GM18526 (cell line): ENCODE data around the gene SLC2A1.

Source experiments
- POLR2A ChIP-seq: IDR thresholded peaks from 3 replicates; pipeline ENCODE4 v1.6.1; 2011; ENCODE audit not compliant: insufficient read length; ENCODE audit errors: extremely low read depth

The SLC2A1 gene

DNA sequence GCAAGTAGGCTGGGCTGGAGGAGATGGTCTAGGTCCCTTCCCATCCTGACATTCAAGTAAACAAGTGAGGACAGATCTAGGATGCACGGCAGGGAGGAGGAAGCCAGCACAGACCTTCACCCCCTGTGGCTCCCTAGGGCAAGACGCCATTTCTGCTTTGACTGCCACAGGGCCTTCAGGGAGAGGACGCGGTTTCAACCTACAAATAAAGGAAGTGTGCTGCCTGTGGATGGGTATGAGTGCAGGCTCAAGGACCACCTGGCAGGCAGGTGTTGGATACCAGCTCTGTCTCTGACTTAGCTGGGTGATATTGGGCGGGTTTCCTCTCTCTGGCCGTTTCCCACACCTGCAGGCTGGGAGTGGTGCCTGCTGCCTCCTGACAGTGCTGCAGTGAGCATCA, 16.2 kb downstream of the SLC2A1 start:
- no peak for TF ChIP-seq POLR2A

DNA sequence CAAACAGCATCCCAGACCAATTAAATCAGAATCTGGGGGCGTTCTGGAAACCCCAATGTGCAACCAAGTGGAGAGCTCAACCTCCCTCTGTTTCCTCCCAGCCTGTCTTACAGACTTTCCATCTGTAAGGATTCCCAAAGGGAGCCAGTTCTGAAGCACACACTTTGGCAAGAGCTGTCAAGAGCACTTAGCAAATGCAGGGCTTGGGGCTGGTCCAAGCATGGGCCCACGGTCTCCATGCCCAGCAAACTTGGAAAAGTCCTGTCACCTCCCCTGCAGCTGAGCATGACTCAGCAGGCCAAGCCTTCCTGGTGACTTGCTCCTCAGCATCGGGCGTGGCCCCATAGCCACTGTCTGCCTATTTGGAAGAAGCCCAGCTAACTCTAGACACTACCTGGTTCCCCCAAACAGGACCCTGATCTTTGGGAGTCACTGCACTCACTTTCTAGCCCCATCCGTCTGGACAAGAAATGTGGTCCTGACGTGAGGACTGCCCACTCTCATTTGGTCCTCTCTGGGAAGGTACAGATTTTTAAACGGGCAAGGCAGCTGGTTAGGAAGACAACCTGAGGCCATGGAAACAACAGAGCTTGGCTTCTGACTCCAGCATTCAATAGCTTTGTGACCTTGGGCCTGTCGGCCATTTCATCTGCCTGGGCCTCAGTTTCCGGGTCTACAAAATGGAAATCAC, 16.9 kb downstream of the SLC2A1 start:
- no peak for TF ChIP-seq POLR2A

DNA sequence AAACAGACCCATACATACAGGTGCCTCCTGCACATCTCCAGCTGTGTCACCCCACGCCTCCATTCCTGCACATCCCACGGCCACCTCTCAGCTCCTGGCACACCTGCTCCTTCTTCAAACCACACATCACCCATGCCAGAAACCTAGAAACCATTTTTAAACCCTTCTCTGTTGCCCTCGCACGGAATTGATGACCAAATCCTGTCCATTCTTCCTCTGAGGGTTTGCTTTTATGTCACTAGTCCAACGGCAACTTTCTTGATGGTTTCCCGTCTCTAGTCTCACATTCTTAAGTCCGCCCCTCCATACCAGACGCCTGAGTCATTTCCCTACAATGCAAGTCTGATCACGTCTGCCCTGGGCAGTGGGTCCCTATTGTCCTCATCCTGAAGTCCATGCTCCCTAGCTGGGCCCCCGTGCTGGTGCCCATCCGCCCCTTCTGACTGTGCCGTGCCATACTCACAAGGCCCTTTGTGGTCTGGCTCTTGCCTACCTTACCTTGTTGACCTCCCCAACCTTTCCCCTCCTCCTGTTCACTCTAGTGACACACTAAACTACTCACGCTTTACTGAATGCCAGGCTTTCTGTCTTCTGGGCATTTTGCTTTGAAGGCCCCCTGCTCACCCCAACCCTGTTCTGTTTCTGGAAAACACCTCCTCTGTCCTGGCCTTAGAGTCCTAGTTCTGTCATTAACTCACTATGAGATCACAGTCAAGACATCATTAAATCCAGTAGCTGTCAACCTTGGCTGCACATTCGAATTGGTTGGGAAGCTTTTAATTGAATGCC, 17.6 kb downstream of the SLC2A1 start:
- TF ChIP-seq POLR2A, result no peak

DNA sequence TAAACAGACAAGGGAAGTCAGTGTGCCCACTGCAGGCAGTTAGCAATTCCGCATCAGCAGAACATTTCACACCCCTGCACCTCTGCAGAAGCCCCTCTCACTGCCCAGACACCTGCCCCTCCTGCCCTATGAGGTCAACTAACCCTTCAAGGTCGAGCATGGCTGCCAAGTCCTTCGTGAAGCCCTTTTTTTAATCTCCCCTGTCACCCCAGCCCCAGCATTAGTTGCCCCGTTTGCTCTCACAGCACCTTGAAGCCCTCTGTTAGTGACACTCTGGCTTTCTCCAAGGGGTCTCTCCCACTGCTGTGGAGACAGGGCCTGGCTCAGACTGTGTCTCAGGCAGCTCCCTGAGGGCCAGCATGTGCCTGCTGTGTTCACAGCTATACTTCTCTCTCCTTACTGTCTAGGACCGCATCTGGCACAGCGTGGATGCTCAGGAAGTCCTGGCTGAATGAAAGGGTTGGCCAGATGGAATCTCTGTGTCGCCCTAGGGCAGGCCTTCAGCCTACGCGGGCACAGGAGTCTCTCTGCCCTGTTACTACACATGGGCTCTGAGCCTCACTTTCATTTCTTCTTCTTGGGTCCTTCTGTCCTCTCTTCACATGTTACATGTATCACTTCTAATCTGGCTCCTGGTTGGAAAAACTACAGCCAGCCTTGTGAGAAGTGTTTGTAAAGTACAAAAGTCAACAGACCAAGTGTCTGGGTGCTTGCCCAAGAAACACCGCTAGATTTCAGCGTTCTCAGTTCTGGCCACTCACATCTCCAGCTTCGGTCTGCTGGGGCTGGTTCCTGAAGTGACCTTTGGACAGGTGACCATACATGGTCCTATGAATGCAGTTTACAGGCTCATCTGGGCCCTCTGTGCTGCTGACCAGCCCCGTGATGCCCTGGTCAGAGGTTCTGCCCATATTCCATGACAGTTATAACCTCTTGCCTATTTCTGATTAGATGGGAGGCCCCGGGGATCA, 19.7 kb downstream of the SLC2A1 start:
- no peak for TF ChIP-seq POLR2A

DNA sequence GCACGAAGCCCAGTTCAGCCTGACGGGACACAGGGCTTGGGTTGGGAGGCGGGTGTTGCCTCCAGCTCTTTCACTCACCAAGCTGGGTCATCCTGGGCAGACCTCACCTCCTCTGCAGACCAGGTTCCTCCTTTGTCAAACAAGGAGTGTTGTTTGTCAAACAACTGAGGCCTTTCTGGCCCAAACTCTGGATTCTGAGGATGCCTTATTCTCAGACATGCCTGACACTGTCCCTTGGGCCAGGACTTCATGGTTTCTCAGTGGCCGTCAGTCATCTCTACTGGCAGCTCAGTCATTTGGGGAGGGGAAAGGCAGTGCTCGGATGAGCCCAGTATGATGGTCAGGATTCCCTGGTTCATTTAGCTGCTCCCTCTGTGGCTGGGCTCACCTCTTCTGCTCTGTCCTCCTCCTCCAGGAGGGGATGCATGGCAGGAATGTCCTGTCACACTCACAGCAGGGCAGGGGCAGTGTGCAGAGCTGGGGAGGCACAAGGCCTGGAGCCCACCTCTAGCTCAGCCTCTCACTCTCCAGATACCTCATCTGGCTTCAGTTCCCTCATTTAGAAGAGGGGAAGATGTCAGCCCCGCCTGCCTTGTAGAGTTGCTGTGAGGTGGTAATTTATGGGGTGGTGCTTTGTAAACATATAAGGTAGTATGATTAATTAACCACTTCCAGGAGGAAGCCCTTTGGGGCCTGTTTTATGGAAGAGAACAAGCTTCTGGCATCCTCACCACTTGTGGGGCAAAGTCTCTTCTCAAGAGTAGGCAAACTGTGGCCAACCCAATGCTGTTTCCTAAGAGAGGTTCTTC, 20.6 kb downstream of the SLC2A1 start:
- TF ChIP-seq POLR2A, result no peak

DNA sequence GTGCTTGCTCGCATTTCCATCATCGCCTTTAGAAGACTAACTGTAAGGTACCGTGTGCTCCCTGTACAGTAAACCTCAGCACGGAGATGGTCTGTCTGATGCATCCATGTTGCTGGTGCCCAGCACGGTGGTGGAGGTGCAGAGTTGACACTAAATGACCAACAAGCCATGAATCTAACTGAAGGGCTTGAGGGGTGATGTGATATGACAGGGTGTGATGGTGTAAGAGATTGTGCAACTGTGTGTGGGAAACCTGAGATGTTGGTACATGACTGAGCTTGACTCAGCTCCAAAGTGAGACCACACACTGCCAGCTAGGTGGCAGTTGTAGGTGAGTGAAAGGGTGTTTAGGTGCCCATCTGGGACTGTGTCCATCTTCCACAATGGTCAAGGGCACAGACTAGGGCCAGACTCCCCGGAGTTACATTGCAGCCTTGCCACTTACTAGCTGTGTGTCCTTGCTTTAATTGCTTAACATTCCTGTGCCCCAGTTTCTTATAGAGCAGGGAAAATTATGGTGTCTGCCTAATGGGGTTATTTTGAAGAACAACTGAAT, 21.4 kb downstream of the SLC2A1 start:
- no peak for TF ChIP-seq POLR2A

DNA sequence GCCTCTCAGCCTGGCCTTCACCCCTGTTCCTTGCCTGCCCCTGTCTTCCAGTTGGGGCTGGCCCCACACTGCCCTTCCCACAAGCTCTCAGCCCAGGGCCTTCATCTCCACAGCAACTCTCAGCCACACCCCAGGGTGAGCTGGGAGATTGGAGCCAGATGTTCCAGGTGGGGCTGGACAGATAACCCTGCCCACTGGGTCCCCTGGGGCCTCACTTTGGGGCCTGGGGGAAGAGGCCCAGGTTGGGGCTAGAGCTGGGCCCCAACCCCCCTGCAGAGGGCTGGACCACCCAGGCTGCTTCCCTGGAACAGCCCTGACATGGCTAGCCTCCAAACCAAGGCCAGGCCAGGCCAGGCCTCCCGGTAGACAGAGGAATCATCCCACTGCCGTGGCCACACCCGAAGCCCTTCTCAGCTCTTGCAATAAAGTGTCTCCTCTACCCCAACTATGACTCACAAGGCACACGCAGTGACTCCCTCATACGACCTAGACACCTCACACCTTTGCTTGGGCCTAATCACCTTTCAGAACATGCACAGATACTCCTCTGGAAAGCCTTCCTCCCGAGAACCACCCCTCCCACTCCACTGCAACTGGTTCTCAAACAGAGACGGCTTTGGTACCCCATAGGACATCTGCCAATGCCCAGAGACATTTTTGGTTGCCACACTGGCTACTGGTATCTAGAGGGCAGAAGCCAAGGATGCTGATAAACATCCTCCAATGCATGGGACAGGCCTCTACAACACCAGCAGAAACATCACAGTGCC, 22.2 kb downstream of the SLC2A1 start:
- no peak for TF ChIP-seq POLR2A

DNA sequence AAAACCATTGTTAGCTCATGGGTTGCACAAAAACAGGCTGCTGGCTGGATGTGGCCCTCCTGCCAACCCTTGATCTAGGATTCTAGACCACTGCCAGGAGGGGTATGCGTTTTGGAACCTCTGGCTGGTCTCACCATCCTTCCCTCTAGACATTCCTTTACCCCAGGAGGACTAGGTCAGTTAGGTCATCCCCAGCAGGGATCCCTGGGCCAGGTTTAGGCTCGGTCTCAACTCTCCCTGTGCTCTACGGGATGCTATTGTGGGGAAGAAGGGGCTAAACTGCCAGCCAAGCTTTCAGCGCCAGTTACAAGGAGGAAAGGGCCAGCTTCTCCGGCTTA, 22.7 kb downstream of the SLC2A1 start:
- no peak for TF ChIP-seq POLR2A

DNA sequence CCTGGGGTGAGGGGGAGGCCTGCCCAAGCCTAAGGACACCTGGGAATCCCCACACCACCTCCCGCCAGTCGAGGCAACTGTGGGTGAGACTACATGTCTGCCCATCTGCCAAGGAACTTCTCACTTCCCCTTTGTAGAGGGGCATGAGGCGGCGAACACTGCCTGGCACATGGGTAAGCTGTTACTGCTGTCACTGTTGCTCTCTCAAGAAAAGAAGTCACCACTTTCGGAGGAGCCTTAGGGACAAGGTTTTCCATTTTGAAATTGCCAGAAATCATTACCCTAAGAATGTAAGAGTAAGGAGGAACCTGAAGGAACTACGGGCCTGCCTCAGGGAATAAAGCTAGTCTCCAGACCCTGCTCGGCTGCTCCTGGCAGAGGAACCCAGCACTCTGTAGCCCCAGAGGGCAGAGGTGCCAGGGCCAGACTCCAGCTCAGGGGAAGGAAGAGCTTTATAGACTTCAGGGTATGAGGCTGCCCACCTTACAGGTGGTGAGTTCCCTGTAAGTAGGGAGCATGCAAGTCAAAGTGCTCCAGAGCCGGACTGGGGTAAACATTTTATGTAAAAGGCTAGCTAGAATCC, 23.3 kb downstream of the SLC2A1 start:
- no peak for TF ChIP-seq POLR2A

DNA sequence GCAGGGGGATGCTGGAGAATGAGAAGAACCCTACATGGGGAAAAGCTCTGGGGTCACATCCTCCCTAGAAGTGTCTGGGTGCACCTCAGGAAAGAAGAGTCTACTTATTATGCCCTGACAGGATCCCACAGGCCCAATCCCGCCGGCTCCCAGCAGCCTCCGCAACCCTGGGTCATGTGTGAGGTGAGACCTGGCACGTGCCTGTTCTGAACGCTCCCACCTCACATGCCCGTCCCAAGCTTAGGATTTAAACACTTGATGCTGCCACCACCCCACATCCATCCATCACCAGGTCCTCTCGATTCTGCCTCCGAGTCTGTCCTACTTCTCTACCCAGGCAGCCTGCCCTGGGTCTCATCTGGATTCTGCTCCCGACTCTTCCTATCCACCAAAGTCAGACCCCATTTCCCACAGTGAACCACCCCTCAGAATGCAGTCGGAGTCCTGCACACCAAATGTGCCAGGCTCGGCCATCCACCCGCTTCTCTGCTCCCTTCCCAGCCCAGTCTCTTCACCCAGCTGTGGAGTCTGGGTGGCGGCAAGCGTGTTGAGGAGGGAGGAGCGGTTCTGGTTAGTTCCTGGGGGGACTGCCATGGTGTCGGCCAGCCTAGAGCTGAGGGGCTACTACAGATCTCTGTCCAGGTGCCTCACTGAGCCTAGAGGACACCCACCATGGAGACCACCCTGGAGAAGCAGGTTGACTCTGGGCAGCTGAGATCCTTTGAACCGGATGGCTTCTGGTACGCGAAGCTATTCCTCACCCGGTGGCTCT, 23.9 kb downstream of the SLC2A1 start:
- TF ChIP-seq POLR2A, result no peak

DNA sequence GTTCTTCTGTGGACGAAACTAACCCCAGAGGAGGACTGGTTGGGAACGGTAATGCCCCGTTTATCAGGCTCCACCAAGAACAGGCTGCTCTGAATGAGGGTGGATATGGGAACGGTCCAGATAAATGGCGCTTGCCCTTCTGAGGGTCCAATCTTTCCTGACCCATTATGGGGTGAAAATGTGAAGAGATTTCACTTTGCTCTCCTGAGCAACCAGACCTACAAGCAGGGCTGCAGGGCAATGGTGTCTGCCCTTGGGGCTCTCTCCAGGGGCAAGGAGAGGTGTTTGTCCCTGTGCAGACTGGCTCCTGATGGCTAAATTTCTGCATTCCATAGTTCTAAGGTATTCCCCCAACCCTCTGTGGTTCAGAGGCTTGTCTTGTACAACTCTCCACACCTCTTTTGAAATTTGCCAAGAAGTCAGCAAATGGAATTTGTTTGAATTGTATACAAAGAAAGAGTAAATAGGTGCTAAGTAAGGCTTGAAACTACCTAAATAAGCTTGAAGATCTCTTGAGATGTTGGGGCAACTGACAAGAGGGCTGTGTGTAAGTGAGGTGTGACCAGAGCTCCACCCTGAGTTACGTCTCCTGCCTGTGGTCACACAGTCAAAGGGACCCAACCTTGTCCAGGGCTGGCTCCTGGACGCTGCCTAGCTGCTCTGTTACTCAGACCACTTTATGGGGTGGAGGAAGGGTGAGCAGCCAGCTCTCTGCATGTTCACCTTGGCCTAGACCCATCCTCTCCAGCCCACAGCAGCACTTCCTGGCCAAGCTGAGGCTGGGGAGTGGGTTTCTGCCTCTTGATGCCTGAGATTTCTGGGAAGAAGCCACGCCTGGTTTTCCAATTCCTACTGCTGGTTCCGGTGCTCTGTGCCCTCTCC, 24.8 kb downstream of the SLC2A1 start:
- TF ChIP-seq POLR2A, result no peak

DNA sequence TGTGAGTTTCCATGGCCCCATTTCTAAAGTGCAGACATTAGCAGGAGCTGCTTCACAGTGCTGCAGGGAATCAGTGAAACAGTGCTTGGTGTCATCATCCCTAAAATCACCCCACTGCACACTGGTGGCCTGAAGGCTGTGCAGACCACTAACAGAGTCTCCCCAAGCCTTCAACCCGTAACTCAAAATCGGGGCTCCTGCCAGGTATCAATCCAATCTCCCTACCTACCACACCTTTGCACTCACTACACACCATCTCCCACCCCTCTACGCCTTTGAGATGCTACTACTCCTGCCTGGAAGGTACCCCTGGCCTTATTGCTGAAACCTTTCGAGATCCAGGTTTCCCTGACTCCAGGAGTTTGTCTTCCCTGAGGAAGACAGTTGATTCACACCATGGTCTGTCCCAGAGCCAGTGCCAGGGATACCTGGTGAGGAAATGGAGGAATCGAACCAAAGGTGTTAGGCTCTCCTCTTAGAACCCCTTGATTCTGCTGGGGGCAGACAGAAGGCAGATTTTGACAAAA, 25.5 kb downstream of the SLC2A1 start:
- TF ChIP-seq POLR2A, result no peak

DNA sequence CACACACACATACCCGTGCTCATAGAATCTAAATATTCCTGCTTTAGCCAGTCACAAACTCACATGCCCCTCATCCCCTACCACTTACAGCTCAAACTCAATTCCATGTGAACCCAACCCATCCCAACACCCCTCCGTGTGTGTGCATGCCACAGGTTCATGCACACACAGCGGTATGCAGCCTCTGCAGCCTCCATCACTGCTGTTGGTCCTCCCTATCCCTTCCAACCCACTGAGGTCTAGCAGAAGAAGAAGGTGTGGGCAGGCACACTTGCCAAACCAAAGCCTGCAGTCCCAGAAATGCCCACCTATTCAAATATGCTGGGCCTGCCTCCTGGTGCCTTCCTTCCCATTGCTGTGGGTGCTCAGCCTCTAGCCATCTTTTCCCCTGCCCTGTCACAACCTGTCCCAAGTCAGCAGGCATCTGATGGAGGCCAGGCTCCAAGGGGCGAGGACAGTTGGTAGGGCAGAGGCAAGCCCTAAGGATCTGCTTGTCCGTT, 26.2 kb downstream of the SLC2A1 start:
- TF ChIP-seq POLR2A, result no peak
